AG09319 (cell line): ENCODE results near the gene COPA.

Experiments used
- DNase-seq: peaks from one replicate; pipeline ENCODE4 v3.0.0-alpha.2; 2010; ENCODE audit warnings: low read depth; ENCODE audit errors: extremely low read depth
- TF ChIP-seq, protein P1 (sequence below): IDR thresholded peaks from 2 replicates; pipeline ENCODE4 v1.5.1; 2011; ENCODE audit warnings: low read depth, mild to moderate bottlenecking, inconsistent platforms, low read length, moderate library complexity

Gene COPA

DNA sequence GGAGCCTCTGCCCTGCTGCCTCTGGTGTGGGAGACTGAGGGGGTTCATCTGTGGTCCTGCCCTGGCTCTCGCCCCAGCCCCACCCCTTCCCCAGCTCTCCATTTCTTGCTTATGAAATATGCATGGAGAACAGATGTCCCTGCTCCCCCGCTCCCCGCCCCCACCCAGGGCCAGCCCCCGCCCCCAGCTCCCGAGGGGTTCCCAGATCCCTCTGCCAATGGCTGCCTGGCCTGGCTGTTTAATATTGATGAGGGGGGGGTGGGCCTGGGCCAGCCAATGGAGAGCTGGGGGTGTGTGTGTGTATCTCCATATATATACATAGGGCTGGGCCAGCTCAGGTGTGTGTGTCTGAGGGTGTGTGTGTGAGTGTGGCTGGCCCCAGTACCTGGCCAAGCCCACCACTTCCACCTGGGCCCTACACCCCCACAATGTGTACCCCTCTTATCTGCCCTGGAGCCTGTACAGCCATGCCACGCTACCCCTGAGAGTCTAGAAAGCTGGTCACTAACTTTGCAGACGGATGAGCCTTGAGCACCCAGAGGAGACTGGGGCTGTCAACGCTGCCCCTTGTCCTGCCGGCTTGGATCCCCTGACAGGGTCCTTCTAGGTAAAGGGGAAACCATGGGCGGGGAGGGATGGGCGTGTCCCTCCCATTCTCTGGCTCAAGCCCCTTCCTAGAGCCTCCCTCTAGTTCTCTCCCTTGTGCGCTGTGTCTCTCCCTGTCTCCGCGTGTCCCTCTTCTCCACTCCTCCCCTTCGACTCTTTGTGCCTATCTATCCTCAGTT, 23.9 kb upstream of the COPA start, which contains the start of gene NHLH1:
Gene NHLH1, plus strand, starts transcription at position 341 of the 785 bp plus-strand sequence. CDS start 3,661 bp downstream, outside the sequence.
- TF ChIP-seq, protein P1, sequence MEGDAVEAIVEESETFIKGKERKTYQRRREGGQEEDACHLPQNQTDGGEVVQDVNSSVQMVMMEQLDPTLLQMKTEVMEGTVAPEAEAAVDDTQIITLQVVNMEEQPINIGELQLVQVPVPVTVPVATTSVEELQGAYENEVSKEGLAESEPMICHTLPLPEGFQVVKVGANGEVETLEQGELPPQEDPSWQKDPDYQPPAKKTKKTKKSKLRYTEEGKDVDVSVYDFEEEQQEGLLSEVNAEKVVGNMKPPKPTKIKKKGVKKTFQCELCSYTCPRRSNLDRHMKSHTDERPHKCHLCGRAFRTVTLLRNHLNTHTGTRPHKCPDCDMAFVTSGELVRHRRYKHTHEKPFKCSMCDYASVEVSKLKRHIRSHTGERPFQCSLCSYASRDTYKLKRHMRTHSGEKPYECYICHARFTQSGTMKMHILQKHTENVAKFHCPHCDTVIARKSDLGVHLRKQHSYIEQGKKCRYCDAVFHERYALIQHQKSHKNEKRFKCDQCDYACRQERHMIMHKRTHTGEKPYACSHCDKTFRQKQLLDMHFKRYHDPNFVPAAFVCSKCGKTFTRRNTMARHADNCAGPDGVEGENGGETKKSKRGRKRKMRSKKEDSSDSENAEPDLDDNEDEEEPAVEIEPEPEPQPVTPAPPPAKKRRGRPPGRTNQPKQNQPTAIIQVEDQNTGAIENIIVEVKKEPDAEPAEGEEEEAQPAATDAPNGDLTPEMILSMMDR = no peak
- no peak for DNase-seq

DNA sequence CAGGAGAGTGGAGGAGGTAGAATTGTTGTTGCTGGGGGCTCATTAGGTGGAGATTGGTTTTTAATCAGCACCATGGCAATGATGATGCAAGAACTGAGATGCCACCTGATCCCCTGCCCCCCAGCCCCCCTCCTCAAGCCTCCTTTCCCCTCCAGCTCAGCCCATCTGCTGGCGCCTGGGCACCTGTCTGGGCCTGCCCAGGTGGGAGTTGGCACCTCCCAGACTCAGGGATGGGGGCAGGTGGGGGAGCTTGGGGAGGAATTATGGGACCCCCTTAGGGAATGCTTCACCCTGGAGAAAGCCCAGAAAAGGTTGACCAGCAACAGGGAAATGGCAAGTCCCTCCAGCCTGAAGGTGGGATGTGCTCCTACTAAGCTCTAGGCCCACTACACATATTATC, 22.3 kb upstream of the COPA start:
- TF ChIP-seq, protein P1 = no peak
- no peak for DNase-seq

DNA sequence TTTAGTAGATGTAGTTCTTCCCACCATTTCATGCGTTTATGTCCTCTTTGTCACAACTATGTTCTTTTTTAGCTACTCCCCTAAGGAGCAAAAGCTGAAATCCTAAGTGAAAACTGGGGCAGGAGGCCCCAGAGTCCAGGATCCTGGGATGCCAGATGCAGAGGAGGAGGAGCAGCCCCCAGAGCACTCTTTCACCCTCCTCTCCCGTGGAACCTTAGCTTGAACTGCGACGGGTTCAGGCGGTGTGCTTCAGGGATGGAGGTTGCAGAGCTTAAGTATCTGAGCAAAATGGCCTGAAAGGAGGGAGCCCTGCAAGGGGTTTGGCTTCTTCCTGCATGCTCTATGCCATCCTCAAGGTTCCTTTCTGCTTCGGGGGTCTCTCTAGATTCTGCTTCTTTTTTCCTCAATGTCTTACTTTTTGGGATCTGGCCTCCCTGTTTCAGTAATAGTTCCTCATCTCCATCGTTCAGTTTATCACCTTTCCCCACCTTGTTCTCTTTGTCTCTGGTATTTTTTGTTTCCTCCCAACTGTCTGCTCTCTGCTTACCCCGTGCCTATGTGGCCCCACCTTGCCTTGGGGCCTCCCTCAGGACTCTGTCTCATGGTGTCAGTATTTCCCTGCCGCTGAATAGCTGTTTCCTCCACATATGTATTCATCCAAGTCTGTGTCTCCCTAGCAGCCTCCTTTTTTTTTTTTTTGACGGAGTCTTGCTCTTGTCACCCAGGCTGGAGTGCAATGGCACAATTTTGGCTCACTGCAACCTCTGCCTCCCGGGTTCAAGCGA, 21.1 kb upstream of the COPA start:
- no peak for DNase-seq
- TF ChIP-seq, protein P1 = no peak

DNA sequence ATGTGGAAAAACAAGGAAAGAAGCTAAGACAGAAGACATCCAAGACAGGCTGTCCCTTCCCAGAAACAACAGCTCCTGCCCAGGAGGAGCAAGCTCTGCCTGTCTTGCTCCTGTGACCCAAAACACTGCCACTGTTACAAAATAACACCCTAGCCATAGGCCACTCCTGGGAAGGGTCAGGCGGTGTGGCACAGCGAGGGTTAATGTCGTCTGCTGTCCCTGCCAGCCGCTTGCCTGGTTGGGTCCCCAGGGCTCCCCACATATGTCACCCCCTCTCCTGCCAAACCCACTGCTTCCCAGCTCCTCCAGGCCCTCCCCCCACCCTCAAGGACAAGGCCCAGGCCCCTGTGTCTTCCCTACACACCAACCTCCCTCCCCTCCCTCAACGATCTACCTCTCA, 20.0 kb upstream of the COPA start:
- DNase-seq = no peak
- TF ChIP-seq, protein P1 = no peak

DNA sequence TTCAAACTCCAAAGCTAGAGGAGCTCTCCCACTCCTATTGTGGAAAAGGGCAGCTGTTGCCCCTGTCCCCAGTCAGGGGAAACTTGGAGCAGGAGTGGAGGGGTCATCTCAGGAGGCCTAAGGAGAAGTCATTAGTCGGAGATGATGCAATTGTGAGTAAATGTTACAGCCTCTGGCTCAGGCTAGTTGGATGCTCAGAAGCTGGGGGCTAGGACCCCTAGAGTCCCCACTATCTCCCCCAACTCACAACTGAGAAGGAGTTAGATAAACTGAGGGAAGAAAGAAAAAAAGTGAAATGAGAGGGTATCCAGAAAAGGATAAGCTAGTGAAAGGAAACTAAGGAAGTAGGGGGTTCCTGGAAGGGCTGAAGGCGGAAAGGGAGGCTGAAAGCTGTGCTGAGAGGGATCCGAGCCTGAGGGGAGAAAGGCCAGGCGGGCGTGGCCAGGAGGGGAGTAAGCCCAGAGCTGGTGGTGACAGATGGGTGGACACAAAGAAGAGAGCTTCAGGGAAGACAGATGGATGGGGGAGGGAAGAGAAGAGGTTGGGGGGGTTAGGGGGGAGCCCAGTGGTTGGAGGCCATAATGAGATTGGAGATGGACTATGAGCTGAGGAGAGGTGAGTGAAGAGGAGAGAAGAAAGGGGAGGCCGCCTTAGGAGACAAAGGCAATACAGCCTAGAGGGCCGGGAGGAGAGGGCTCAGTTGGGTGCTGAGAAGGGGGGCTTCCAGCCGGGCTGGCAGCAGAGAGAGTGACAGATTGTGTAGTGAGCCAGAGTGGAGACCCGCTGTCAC, 19.3 kb upstream of the COPA start:
- TF ChIP-seq, protein P1 = no peak
- no peak for DNase-seq

DNA sequence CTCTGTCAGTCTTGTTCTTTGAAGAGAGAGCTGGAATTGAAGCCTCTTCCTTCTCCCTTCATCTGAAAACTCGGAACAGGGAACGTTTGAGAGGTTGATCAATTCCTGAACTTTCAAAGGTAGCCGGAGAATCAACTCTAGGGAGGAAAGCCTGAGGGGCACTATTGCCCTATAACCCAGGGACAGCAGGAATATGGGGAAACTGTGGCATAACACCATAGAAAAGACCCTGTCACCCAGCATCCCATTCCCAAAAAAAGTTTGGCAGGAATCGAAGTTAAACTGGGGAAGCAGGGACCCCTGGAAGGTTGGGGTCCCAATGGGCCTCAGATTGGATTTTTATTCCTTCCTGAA, 18.7 kb upstream of the COPA start:
- DNase-seq = no peak
- TF ChIP-seq, protein P1 = no peak
